HUES48 (cell line): ENCODE results near the gene NRCAM.

Experiments
- H3K27ac ChIP-seq: one replicate; pipeline ENCODE4 v1.7.0; 2013; ENCODE audit warnings: low read depth, low read length, inconsistent platforms
- H3K27me3 ChIP-seq: 2 replicates; pipeline ENCODE4 v1.6.1; 2013; ENCODE audit warnings: mild to moderate bottlenecking, low read length; ENCODE audit not compliant: control insufficient read depth, insufficient read depth
- H3K36me3 ChIP-seq: 2 replicates; pipeline ENCODE4 v1.6.1; 2013; ENCODE audit warnings: low read length; ENCODE audit not compliant: control insufficient read depth, insufficient read depth
- H3K4me1 ChIP-seq: 2 replicates; pipeline ENCODE4 v1.6.1; 2013; ENCODE audit warnings: mild to moderate bottlenecking, low read length; ENCODE audit not compliant: control insufficient read depth, insufficient read depth
- H3K4me3 ChIP-seq: 2 replicates; pipeline ENCODE4 v1.5.1; 2013; ENCODE audit warnings: mild to moderate bottlenecking, low read depth, low read length
- H3K9ac ChIP-seq: 2 replicates; pipeline ENCODE4 v1.6.1; 2013; ENCODE audit warnings: mild to moderate bottlenecking, low read depth, low read length, moderate library complexity
- H3K9me3 ChIP-seq: 2 replicates; pipeline ENCODE4 v1.6.1; 2013; ENCODE audit warnings: low read length; ENCODE audit not compliant: control insufficient read depth, insufficient read depth

The NRCAM gene

GRCh38 chr7:108138911-108139310, 317.3 kb downstream of the NRCAM start:
- no peaks in the 10 kb centered on the region for H3K4me1 ChIP-seq
- H3K36me3 ChIP-seq = no peaks in the 10 kb centered on the region
- no peak overlapping the region for H3K9ac ChIP-seq
- no peaks in the 10 kb centered on the region for H3K27me3 ChIP-seq
- no peaks in the 10 kb centered on the region for H3K9me3 ChIP-seq
- no peak overlapping the region for H3K4me3 ChIP-seq
- H3K27ac ChIP-seq = no peak overlapping the region

- H3K27me3 ChIP-seq = no peaks in the 10 kb centered on the region
Measured at GRCh38 chr7:108137993-108138392, 318.2 kb downstream of the NRCAM start.

GRCh38 chr7:108137040-108137439, 319.2 kb downstream of the NRCAM start:
- Histone ChIP-seq H3K27ac (no peak overlapping the region), H3K9ac (no peak overlapping the region), H3K27me3 (no peaks in the 10 kb centered on the region), H3K4me3 (no peak overlapping the region), H3K9me3 (no peaks in the 10 kb centered on the region), H3K4me1 (no peaks in the 10 kb centered on the region), H3K36me3 (no peaks in the 10 kb centered on the region)

More at GRCh38 chr7:108137993-108138392, 318.2 kb downstream of the NRCAM start:
- Histone ChIP-seq H3K36me3 (no peaks in the 10 kb centered on the region), H3K4me3 (no peak overlapping the region), H3K27ac (no peak overlapping the region), H3K4me1 (no peaks in the 10 kb centered on the region), H3K9me3 (no peaks in the 10 kb centered on the region), H3K9ac (no peak overlapping the region)

- no peak overlapping the region for H3K4me3 ChIP-seq
- H3K9ac ChIP-seq = no peak overlapping the region
- no peaks in the 10 kb centered on the region for H3K36me3 ChIP-seq
- no peaks in the 10 kb centered on the region for H3K27me3 ChIP-seq
- no peak overlapping the region for H3K27ac ChIP-seq
- no peaks in the 10 kb centered on the region for H3K9me3 ChIP-seq
- no peaks in the 10 kb centered on the region for H3K4me1 ChIP-seq
Measured at GRCh38 chr7:108136191-108136688, 320.0 kb downstream of the NRCAM start.

- Histone ChIP-seq H3K4me1 (no peaks in the 10 kb centered on the region), H3K27ac (no peak overlapping the region), H3K27me3 (no peaks in the 10 kb centered on the region), H3K4me3 (no peak overlapping the region), H3K9ac (no peak overlapping the region), H3K36me3 (no peaks in the 10 kb centered on the region), H3K9me3 (no peaks in the 10 kb centered on the region)
Measured at GRCh38 chr7:108135446-108136190, 320.6 kb downstream of the NRCAM start.

GRCh38 chr7:108134486-108134885, 321.8 kb downstream of the NRCAM start:
- no peaks in the 10 kb centered on the region for H3K36me3 ChIP-seq
- no peak overlapping the region for H3K4me3 ChIP-seq
- H3K27ac ChIP-seq = no peak overlapping the region
- H3K4me1 ChIP-seq = no peaks in the 10 kb centered on the region
- H3K9me3 ChIP-seq = no peaks in the 10 kb centered on the region
- H3K9ac ChIP-seq = no peak overlapping the region
- no peaks in the 10 kb centered on the region for H3K27me3 ChIP-seq

- no peak overlapping the region for H3K9ac ChIP-seq
- peak overlapping the region; percentile 61 for H3K27ac ChIP-seq
- H3K4me3 ChIP-seq = no peak overlapping the region
- no peaks in the 10 kb centered on the region for H3K9me3 ChIP-seq
- H3K4me1 ChIP-seq = no peaks in the 10 kb centered on the region
- H3K36me3 ChIP-seq = no peaks in the 10 kb centered on the region
- no peaks in the 10 kb centered on the region for H3K27me3 ChIP-seq
Measured at GRCh38 chr7:108132551-108133265, 323.5 kb downstream of the NRCAM start.

GRCh38 chr7:108130261-108130660, 326.0 kb downstream of the NRCAM start, which contains the start of gene LAMB4:
Gene LAMB4, minus strand, starts transcription at chr7:108130361. Its CDS starts 7,197 bp downstream, at chr7:108123164.
- H3K27ac ChIP-seq = no peak within 1 kb of the TSS

GRCh38 chr7:108129018-108129965, 326.9 kb downstream of the NRCAM start:
- Histone ChIP-seq H3K9me3 (no peaks in the 10 kb centered on the region), H3K4me3 (no peak overlapping the region), H3K27me3 (no peaks in the 10 kb centered on the region), H3K27ac (no peak overlapping the region), H3K9ac (no peak overlapping the region), H3K4me1 (no peaks in the 10 kb centered on the region), H3K36me3 (no peaks in the 10 kb centered on the region)

More at GRCh38 chr7:108130261-108130660, 326.0 kb downstream of the NRCAM start, which contains the start of gene LAMB4:
- Histone ChIP-seq H3K36me3 (no peaks in the 10 kb centered on the region), H3K9ac (no peak within 1 kb of the TSS), H3K4me1 (no peaks in the 10 kb centered on the region), H3K27me3 (no peaks in the 10 kb centered on the region), H3K9me3 (no peaks in the 10 kb centered on the region), H3K4me3 (no peak within 1 kb of the TSS)

GRCh38 chr7:108128514-108128913, 327.7 kb downstream of the NRCAM start:
- H3K27ac ChIP-seq = no peak overlapping the region
- H3K36me3 ChIP-seq = no peaks in the 10 kb centered on the region
- no peaks in the 10 kb centered on the region for H3K9me3 ChIP-seq

More at GRCh38 chr7:108128514-108128913, 327.7 kb downstream of the NRCAM start:
- Histone ChIP-seq H3K4me3 (no peak overlapping the region), H3K27me3 (no peaks in the 10 kb centered on the region), H3K9ac (no peak overlapping the region), H3K4me1 (no peaks in the 10 kb centered on the region)
